SK-N-MC (cell line): ENCODE measurements around the gene LRP8.

Source experiments
- DNase-seq: peaks from one replicate; pipeline ENCODE4 v3.0.0-alpha.2; 2011; ENCODE audit warnings: low read depth, low spot score
- H3K27ac ChIP-seq: fragments of 200-600 bp; sonication (generic); 2 replicates; pipeline ENCODE4 v1.5.1; 2016; ENCODE audit warnings: mixed run types
- H3K36me3 ChIP-seq: fragments of 200-600 bp; sonication (generic); 2 replicates; pipeline ENCODE4 v1.6.1; 2017; ENCODE audit warnings: antibody characterized with exemption, low read length, mixed read lengths; ENCODE audit not compliant: insufficient read depth
- H3K4me3 ChIP-seq: fragments of 200-600 bp; sonication (generic); 2 replicates; pipeline ENCODE4 v1.5.1; 2016
- H3K9ac ChIP-seq: fragments of 200-600 bp; sonication (generic); 2 replicates; pipeline ENCODE4 v1.8.0; 2017; ENCODE audit warnings: mixed run types, mixed read lengths; ENCODE audit not compliant: insufficient read length
- H3K9me3 ChIP-seq: fragments of 200-600 bp; sonication (generic); 2 replicates; pipeline ENCODE4 v1.6.1; 2017; ENCODE audit warnings: low read depth, mild to moderate bottlenecking, antibody characterized with exemption, low read length, moderate library complexity, mixed read lengths
- EZH2 ChIP-seq: fragments of 200-600 bp; sonication (generic); IDR thresholded peaks from one replicate; pipeline ENCODE4 v1.6.1; 2017; ENCODE audit warnings: antibody characterized with exemption
- FOXP2 ChIP-seq: optimal IDR thresholded peaks from 2 replicates; pipeline ENCODE3; 2011; ENCODE audit warnings: mild to moderate bottlenecking, moderate library complexity; ENCODE audit not compliant: insufficient read depth; ENCODE audit errors: extremely low read length, control extremely low read depth
- POLR2AphosphoS5 ChIP-seq: IDR thresholded peaks from 2 replicates; pipeline ENCODE4 v1.6.1; 2012; ENCODE audit warnings: mild to moderate bottlenecking, low read depth, low read length, borderline replicate concordance

LRP8 gene

DNA sequence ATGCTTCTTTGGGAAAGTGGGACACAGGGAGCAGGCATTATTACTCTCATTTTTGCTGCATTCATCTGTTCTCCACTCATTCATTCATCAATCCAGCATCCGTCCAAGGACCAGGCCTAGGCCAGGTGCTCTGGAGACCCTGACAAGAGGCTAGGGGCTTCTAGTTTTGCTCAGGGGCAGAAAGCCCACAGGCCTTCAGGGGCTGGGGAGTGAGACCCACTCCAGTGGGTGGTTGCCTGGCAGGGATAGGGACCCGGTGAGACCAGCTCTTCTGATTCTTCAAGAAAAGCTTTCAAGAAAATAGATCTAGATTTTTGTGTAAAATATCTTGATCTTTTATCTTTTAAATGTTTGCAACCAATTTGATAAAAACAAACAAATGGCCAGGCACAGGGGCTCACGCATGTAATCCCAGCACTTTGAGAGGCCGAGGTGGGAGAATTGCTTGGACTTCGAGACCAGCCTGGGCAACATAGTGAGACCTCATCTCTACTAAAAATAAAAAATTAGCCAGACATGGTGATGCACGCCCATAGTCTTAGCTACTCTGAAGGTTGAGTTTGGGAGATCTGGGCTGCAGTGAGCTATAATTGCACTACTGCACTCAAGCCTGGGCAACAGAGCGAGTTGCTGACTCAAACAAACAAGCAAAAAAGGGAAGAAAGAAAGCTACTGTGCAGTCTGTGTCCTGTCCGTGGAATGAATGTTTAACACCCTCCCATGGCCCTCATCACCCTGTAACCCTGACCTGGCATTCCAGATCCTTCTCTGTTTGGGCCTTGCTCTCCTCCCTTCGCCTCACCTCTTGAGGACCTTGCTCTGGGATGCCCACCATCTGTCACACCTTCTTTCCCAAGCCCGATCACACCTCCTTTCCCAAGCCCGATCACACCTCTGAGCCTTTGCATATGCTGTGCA, 17.3 kb upstream of the LRP8 start:
- Histone ChIP-seq H3K27ac (no peak overlapping the region), H3K36me3 (no peaks in the 10 kb centered on the region), H3K9me3 (no peaks in the 10 kb centered on the region), H3K9ac (no peak overlapping the region), H3K4me3 (no peak overlapping the region)
- TF ChIP-seq POLR2AphosphoS5 (no peak), FOXP2 (no peak), EZH2 (no peak)
- DNase-seq, result no peak

- Histone ChIP-seq H3K9me3 (no peaks in the 10 kb centered on the region), H3K9ac (no peak overlapping the region), H3K36me3 (no peaks in the 10 kb centered on the region), H3K4me3 (no peak overlapping the region), H3K27ac (no peak overlapping the region)
- DNase-seq, result no peak
- TF ChIP-seq FOXP2 (no peak), EZH2 (no peak), POLR2AphosphoS5 (no peak)
Measured at GRCh38 chr1:53343831-53344668, 16.2 kb upstream of the LRP8 start.

GRCh38 chr1:53342735-53343470, 15.0 kb upstream of the LRP8 start:
- H3K4me3 ChIP-seq, result no peak overlapping the region
- DNase-seq, result no peak
- H3K36me3 ChIP-seq, result no peaks in the 10 kb centered on the region
- H3K9me3 ChIP-seq, result no peaks in the 10 kb centered on the region
- H3K27ac ChIP-seq, result no peak overlapping the region
- H3K9ac ChIP-seq, result no peak overlapping the region
- no peak for TF ChIP-seq FOXP2
- TF ChIP-seq EZH2, result no peak
- TF ChIP-seq POLR2AphosphoS5, result no peak

GRCh38 chr1:53341961-53342707, 14.3 kb upstream of the LRP8 start:
- Histone ChIP-seq H3K36me3 (no peaks in the 10 kb centered on the region), H3K4me3 (no peak overlapping the region), H3K9ac (no peak overlapping the region), H3K27ac (no peak overlapping the region), H3K9me3 (no peaks in the 10 kb centered on the region)
- TF ChIP-seq EZH2, result no peak
- TF ChIP-seq POLR2AphosphoS5, result no peak
- TF ChIP-seq FOXP2, result no peak
- no peak for DNase-seq

- no peak for DNase-seq
- H3K9me3 ChIP-seq, result no peaks in the 10 kb centered on the region
- H3K36me3 ChIP-seq, result no peaks in the 10 kb centered on the region
Measured at GRCh38 chr1:53341521-53341895, 13.6 kb upstream of the LRP8 start.

GRCh38 chr1:53340660-53341520, 13.0 kb upstream of the LRP8 start:
- TF ChIP-seq POLR2AphosphoS5 (no peak), FOXP2 (no peak), EZH2 (no peak)
- Histone ChIP-seq H3K9ac (no peak overlapping the region), H3K36me3 (no peaks in the 10 kb centered on the region), H3K27ac (no peak overlapping the region), H3K4me3 (no peak overlapping the region), H3K9me3 (no peaks in the 10 kb centered on the region)
- DNase-seq, result no peak

More at GRCh38 chr1:53341521-53341895, 13.6 kb upstream of the LRP8 start:
- H3K9ac ChIP-seq, result no peak overlapping the region
- no peak for TF ChIP-seq EZH2
- no peak for TF ChIP-seq FOXP2
- TF ChIP-seq POLR2AphosphoS5, result no peak
- H3K4me3 ChIP-seq, result no peak overlapping the region
- no peak overlapping the region for H3K27ac ChIP-seq
